NT2/D1 (cell line): ENCODE results near the gene RCAN2.

ENCODE experiments used
- YY1 ChIP-seq: IDR thresholded peaks from 2 replicates; pipeline ENCODE4 v1.6.1; 2011; ENCODE audit not compliant: insufficient read length, insufficient read depth
- ZNF274 ChIP-seq: IDR thresholded peaks from 2 replicates; pipeline ENCODE4 v1.6.1; 2011; ENCODE audit warnings: mild to moderate bottlenecking, low read depth, low read length

DNA sequence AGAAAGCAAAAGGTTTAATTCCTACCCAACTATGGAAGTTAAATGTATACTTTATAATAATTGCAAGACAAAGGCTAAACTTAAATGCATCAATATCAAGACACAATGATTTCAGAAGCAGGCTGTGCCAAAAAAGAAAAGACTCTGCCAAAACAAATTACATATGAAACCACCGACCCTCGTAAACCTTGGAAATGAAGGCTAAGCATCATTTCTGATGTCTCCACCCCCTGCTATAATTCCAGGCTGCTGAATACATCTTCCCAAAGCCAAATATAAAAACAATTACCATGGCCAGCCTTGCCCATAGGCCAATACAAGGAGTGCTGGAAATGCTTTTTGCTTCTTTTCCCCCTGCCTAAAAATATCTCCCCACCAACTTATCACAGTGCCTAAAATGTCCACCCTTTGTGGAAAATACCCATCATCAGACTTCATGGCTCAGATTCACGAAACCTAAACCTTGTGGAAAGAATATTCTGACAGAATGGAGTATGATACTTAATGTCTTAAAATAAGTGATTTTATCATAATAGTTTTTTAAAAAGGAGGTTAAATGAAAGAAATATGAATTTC lies 37.4 kb downstream of the RCAN2 start:
- TF ChIP-seq ZNF274 = no peak
- no peak for TF ChIP-seq YY1
